GM21447 (cell line): ENCODE measurements around the gene TECTA.

ENCODE experiments used
- ATAC-seq: cut with Tn5 transposase; IDR thresholded peaks from one replicate; pipeline ENCODE4 v1.9.1; 2021; ENCODE audit not compliant: unreplicated experiment

TECTA gene

DNA sequence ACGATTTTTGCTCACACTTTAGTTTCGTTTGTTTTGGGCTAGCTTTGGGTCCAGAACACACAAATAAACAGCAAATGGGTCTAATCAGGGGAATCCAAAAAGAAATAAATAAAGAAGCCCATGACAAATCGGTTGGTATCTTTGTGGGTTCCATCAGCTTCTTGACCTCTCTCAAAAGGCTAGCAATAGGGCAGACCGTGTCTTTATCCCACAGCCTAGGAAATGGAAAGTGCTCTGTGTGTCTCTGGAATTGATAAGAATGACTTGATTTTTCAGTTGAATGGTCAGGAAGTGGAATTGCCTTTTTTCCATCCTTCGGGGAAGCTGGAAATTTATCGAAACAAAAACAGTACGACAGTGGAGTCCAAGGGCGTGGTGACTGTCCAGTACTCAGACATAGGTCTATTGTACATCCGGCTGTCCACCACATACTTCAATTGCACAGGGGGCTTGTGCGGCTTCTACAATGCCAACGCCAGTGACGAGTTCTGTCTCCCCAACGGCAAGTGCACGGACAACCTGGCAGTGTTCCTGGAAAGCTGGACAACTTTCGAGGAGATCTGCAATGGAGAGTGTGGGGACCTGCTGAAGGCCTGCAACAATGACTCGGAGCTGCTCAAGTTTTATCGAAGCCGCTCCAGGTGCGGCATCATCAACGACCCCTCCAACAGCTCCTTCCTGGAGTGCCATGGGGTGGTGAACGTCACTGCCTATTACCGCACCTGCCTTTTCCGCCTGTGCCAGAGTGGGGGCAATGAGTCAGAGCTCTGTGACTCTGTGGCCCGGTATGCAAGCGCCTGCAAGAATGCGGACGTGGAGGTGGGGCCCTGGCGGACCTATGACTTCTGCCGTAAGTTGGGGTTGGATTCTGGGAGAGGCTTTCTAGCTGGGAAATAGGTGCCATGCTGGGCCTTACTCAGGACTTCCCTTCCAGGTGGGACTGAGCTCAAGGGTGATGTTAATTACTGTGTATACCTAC, 28.6 kb downstream of the TECTA start:
- ATAC-seq, result no peak

DNA sequence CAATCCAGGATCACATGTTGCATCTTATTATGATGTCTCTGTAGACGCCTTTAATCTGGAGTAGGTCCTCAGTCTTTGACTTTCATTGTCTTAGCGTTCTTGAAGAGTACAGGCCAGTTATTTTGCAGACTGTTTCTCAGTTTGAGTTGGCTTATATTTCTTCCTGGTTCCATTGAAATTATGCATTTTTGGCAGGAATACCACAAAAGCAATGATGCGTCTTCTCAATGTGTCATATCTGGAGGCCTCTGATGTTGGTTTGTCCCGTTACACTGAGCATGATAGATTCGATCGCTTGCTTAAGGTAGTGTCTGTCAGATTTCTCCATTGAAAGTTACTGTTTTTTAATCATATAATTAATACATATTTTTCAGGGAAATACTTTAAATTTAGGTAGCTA, 30.6 kb downstream of the TECTA start:
- no peak for ATAC-seq

- no peak for ATAC-seq
Measured at GRCh38 chr11:121132211-121132976, 31.4 kb downstream of the TECTA start.

GRCh38 chr11:121134741-121135312, 33.8 kb downstream of the TECTA start:
- ATAC-seq, result no peak

DNA sequence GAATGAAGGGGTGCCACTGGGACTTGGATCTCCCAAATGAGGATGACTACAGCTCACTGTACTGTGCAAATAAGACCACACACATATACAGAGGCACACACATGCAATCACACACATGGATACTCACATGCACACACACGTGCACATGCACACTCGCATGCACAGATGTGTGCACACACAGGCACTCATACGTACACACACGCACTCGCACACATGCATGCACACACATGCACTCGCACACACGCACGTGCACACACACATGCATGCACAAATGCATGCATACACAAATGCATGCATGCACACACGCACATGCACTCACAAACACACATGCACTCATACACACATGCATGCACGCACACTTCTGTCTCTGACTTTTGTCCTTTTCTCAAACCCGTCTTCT, 36.0 kb downstream of the TECTA start:
- ATAC-seq, result no peak

DNA sequence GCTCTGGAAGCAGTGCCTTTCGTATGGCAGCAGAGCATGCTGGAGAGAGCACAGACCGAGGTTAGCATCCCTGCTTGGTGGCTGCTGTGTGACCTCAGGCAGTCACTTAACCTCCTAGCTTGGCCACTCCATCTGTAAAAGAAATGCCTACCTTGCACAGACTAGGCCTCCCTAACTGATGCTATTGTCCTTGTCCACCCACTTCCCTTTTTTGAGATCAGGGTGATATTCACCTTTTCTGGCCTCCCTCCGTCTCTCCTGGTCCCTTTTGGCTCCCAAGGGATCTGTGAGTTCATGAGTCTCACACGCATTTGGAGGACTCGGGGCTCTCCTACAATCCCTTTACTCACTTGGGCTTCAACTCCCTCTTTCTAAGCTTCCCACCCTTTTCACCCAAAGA, 37.2 kb downstream of the TECTA start:
- ATAC-seq, result no peak

- ATAC-seq, result no peak
Measured at GRCh38 chr11:121140369-121140768, 39.3 kb downstream of the TECTA start.

- no peak for ATAC-seq
Measured at GRCh38 chr11:121141066-121141465, 40.0 kb downstream of the TECTA start.

- ATAC-seq, result no peak
Measured at GRCh38 chr11:121143921-121144320, 42.9 kb downstream of the TECTA start.

DNA sequence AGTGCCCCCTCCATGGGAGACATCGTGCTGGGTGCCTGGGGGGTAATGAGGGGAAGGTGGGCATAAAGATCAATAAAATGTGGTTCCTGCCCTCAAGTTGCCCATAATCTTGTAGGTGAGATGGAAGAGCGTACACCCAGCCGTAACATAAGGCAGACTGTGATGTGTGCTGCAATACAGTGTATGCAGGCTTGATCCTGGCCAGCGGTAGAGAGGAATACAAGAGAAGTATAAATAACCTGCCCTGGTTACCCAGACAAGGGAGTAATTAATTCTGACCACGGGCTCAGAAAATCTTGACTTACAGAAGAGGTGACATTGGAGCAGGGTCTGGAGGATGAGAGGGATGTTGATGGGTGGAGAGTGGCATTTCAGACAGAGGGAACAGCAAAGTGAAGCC, 43.7 kb downstream of the TECTA start:
- ATAC-seq, result no peak

DNA sequence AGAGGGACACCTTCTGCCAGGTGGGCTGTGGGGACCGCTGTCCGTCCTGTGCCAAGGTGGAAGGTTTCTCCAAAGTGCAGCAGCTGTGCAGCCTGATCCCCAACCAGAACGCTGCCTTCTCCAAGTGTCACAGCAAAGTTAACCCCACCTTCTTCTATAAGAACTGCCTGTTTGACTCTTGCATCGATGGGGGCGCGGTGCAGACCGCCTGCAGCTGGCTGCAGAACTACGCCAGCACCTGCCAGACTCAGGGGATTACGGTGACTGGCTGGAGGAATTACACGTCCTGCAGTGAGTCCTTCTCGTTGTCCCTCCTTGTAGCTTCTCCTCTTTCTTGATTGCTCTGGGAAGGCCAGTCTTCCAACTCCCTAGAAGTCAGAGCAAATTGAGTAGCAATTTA, 44.8 kb downstream of the TECTA start:
- no peak for ATAC-seq

GRCh38 chr11:121149116-121149515, 48.1 kb downstream of the TECTA start:
- no peak for ATAC-seq

- no peak for ATAC-seq
Measured at GRCh38 chr11:121151207-121151688, 50.2 kb downstream of the TECTA start.

- no peak for ATAC-seq
Measured at GRCh38 chr11:121152764-121153163, 51.7 kb downstream of the TECTA start.

DNA sequence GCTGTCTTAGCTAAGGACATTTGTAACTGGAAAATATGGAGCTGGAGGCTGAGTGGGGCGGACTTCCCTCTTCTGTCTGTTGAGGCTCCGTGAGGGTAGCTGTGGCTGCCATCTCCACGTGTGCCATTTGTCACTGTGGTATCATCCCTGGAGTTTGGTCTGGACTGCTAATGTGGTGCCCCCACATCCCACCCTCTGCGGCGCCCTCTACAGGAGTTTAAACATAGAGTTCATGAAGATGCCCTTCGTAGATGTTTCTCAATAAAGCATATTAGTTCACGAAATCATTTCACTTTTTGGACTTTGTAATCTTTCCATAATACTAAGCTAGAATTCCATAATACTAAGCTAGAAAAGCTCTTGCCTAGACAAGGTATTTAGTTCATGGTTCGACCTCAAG, 52.4 kb downstream of the TECTA start:
- ATAC-seq, result no peak

GRCh38 chr11:121154486-121155314, 53.7 kb downstream of the TECTA start:
- ATAC-seq, result no peak

DNA sequence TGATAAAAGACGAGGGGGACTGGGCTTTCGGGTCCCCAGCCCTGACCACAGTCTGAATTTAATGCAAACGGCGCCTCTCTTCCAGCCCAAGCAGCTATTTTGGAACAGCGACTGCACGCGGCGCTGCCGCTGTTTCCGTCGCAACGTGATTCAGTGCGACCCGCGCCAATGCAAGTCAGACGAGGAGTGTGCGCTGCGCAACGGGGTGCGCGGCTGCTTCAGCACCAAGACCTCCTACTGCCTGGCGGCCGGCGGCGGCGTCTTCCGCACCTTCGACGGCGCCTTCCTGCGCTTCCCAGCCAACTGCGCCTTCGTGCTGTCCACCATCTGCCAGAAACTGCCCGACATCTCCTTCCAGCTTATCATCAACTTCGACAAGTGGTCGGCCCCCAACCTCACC, 56.7 kb downstream of the TECTA start:
- no peak for ATAC-seq

DNA sequence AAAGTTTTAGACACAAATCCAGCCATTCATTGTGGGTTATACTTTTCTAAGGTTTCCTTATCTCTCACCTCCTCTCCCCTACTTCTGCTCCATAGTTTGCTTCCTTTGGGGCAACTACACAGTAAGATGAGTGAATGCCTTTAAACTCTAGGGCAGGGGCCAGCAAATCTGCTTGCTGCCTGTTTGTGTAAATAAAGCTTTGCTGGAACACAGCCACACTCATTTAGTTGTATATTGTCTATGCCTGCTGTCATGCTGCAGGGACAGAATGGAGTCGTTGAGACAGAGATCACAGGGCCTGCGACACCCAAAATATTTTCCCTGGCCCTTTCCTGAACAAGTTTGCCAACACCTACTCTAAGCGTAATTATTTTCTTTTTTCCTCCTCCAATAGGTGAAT, 58.7 kb downstream of the TECTA start:
- no peak for ATAC-seq

DNA sequence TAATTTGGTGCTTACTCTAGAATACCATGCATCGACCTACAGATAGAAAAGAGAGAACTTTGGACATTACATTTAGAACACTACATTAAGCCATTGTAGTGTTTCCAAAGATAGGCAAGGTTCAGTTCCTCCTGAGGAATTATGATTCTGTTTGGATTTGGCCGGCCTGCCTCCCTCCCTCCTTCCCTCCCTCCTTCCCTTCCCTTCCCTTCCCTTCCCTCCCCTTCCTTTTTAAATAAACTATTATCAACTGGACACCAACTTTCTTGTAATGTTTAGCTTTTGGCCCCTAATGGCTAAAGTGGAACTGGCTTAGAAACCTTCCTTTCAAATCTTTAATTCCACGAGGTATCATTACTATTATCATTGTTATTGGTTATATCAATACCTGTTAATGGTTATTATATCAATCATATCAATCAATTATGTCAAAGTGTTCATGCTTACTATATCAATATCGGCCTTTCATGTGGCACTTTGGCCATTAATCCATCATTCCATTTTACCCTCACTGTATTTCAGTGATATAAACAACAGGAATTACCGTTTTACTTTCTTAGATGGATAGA, 60.4 kb downstream of the TECTA start:
- ATAC-seq, result no peak

DNA sequence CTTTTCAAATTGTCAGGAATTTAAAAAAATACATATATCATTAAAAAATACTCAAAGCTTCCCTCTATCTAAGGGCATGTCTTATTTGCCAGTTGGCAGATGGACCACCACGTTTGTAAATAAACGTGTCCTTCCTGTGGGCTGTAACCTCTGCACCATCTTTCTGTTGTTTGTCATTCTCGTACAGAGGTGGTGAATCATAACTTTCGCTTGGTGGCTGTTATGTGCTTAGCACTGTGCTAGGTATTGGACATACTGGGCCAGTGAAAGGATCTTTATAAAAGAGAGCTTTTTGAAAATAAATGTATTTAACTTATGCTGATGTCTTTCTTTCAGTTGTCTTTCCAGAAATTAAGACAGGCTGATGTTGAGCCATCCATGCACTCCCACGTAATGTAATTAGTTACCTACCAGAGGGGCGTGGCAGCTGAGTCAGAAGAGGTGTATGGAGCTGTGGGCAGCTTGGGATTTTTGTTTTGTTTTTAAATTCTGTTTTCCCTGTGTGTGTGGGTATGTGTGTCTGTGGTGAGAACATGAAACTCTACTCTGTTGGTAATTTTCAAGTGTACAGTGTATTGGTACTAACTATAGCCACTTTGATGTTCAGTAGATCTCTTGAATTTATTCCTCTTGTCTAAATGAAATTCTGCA, 62.7 kb downstream of the TECTA start:
- ATAC-seq, result no peak
